PFSK-1 (cell line): ENCODE measurements around the gene SAP30.

ENCODE experiments used
- FOXP2 ChIP-seq: optimal IDR thresholded peaks from 2 replicates; pipeline ENCODE3; 2011; ENCODE audit warnings: borderline replicate concordance, control low read depth, inconsistent platforms; ENCODE audit not compliant: insufficient read depth; ENCODE audit errors: extremely low read length, extremely low read depth
- POLR2AphosphoS5 ChIP-seq: IDR thresholded peaks from 2 replicates; pipeline ENCODE4 v1.6.1; 2012; ENCODE audit warnings: low read depth, mild to moderate bottlenecking, control low read depth, low read length, moderate library complexity
- REST ChIP-seq, 2 experiments: IDR thresholded peaks; 2 replicates each; pipeline versions ENCODE4 v1.6.1 to v1.8.0; 2011 to 2012; ENCODE audit warnings: low read depth in 2 of 2, low read length in 2 of 2, control low read depth in 1 of 2, inconsistent platforms in 1 of 2, mild to moderate bottlenecking in 1 of 2, moderate library complexity in 1 of 2; ENCODE audit not compliant: insufficient read depth in 1 of 2
- SIN3A ChIP-seq: IDR thresholded peaks from 2 replicates; pipeline ENCODE4 v1.6.1; 2012; ENCODE audit warnings: mild to moderate bottlenecking, low read length, moderate library complexity, borderline replicate concordance; ENCODE audit not compliant: insufficient read depth
- TAF1 ChIP-seq: IDR thresholded peaks from 2 replicates; pipeline ENCODE4 v1.6.1; 2012; ENCODE audit warnings: low read length, control low read depth, borderline replicate concordance; ENCODE audit not compliant: insufficient read depth

SAP30 gene

GRCh38 chr4:173397604-173398003 is 26.9 kb downstream of the SAP30 start:
- TF ChIP-seq FOXP2 (no peak), REST (IDR thresholded peaks at IDR 0.05; ENCODE audit: insufficient read depth in 1 of 2, low read depth in 2 of 2, low read length in 2 of 2) (no peak), POLR2AphosphoS5 (no peak), TAF1 (no peak), SIN3A (no peak)

DNA sequence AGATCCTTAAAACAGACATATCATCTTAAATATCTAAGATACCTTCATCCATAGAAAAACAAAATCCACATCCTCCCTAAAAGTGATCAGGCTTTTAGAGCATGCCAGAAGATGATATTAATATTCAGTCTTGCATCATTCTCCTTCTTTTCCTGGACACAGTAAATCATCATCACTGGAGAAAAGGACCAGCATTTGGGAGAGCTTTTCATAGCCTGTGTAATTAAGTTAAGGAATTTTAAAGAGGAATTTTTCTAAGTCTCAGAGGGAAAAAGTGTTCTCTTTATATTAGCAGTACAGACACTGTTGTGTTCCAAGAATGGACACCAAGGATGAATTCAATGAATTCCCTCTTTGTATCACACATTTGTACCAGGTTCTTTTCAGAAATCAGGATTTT is 27.5 kb downstream of the SAP30 start:
- TF ChIP-seq FOXP2 (no peak), SIN3A (no peak), POLR2AphosphoS5 (no peak), REST (IDR thresholded peaks at IDR 0.05; ENCODE audit: insufficient read depth in 1 of 2, low read depth in 2 of 2, low read length in 2 of 2) (no peak), TAF1 (no peak)

- TF ChIP-seq SIN3A, result no peak
- no peak for TF ChIP-seq TAF1
- no peak for TF ChIP-seq FOXP2
- TF ChIP-seq REST (IDR thresholded peaks at IDR 0.05; ENCODE audit: insufficient read depth in 1 of 2, low read depth in 2 of 2, low read length in 2 of 2), result no peak
- no peak for TF ChIP-seq POLR2AphosphoS5
Measured at GRCh38 chr4:173398779-173399415, 28.1 kb downstream of the SAP30 start, which contains the start of gene SCRG1. TSS of gene SCRG1 (minus strand) at chr4:173399116. CDS start at chr4:173391414, 7,702 bp downstream.

DNA sequence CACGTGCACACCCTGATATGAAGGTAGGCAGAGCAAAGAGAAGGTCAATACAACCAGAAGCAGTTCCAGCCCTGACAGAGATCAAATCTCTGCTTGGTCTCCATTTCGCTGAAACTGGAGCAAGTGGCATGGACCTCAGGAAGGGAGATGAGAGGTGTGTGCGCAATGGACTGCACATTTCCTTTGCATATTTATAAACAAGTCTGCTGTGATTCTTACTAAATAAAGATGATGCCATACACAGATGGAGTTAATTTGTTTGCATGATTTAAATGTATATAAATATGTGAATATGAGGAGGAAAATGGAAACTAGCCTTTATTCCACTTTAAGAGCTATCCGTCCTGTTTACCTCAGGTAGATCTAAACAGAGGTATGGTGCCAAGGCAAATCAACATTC is 30.3 kb downstream of the SAP30 start:
- TF ChIP-seq REST (IDR thresholded peaks at IDR 0.05; ENCODE audit: insufficient read depth in 1 of 2, low read depth in 2 of 2, low read length in 2 of 2) (no peak), SIN3A (no peak), POLR2AphosphoS5 (no peak), FOXP2 (no peak), TAF1 (no peak)

DNA sequence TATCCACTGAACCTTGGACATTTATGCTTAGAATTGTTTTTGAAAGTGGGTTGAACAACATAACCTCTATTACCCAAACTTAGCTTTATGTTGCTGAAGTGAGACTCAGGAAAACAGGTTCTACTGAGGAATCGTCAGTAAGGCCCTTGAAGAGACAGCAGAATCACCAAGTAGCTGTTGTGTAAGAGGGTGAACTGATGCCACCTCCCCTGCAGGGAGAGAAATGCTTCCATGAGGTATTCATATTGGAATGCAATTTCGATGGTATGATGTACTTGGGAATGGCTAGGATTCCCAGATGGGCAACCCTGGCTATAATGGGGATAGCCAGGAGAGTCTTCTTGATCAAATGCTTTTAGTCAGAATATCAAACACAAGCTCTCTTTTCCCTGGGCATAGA is 32.3 kb downstream of the SAP30 start:
- TF ChIP-seq POLR2AphosphoS5 (no peak), REST (IDR thresholded peaks at IDR 0.05; ENCODE audit: insufficient read depth in 1 of 2, low read depth in 2 of 2, low read length in 2 of 2) (no peak), TAF1 (no peak)
